ENCODE results near the gene SREBF2.
"Not testable (repeated sequence)": the region's sequence is repeated elsewhere in the genome, so short reads cannot be mapped to it uniquely, and the experiment has no call there.

The SREBF2 gene

DNA sequence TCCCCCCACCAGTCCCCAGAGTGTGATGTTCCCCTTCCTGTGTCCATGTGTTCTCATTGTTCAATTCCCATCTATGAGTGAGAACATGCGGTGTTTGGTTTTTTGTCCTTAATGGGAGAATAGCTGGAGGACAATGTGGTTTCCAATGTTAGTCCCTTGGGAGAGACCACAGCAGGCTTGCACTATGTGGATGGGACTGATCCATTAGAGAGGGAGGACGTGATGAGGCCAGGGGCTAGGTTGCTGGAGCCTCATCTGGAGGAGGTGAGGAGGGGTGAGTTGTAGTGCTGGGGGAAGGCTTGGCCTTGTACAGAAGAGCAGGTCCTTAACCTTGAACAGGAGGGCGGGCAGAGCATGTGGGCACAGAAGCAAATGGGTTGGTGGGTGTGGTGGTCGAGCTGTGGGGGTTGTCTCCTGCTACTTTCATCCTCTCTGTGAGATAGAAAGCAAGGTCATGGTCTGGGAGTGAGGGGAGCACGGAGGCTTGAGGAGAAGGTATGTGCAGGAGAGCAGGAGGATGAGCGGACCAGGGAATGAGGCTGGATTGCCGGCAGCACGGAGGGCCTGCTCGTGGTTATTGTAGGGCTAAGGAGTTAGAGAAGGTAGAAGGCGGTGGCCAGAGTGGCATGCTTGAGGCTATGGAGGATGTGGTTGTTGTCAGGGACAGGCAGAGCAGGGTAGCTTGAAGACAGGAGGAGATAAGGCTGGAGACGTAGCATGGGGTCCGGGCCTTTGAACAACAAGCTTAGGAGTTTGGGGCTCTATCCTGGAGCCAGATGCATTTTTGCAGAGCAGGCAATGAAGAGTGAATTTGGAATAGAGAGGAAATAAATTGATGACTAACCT is 11.2 kb upstream of the SREBF2 start:
- no peak for DNase-seq

- peak in 2 of 58 donors; percentile 37 to 40 for DNase-seq
Measured at GRCh38 chr22:41822317-41823057, 10.4 kb upstream of the SREBF2 start.

- no peak for DNase-seq
Measured at GRCh38 chr22:41823797-41824196, 9.1 kb upstream of the SREBF2 start.

GRCh38 chr22:41825376-41825775 is 7.5 kb upstream of the SREBF2 start:
- no peak for DNase-seq

GRCh38 chr22:41826021-41826420 is 6.9 kb upstream of the SREBF2 start:
- DNase-seq: no peak

GRCh38 chr22:41826430-41827383 is 6.2 kb upstream of the SREBF2 start:
- no peak for DNase-seq

GRCh38 chr22:41827671-41828070 is 5.2 kb upstream of the SREBF2 start:
- DNase-seq: peak in 4 of 58 donors; percentile 8 to 23 (median 18)

DNA sequence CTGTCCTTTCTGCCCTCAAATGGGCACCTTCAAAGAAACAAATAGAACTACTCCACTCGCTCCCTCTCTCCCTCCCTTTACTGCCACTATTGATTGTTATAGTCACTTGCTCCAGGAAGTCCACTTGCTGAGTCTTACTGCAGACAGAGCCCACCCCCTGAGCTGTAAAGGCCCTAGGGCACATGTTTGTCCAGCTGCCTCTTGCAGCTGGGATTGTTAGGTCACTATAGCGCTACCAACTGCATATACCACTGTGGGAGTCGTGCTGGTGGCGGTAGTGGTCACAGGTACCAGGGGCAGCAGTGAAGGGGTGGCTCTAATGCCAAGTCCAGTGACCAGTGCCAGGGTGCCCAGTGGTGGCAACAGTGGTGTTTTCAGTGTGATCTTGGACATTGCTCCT is 4.4 kb upstream of the SREBF2 start:
- DNase-seq: no peak

DNA sequence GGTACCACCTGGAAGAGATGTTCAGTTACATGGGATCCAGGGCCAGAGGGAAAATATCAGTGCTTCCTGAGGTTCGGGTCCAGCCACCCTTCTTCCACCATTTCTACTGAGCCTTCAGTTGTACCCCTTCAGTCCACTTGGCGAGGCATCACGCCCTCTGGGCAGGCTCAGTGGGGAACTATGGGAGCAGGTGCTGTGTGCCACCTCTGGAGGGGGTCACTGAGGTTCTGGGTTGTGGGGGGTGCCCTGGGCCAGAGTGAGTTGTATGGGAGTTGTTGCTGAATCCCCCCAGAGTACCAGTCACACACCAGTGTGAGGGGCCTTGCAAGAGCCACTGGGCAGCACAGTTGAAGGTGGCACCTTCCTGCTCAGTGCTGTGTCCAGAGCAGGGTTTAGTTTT is 2.7 kb upstream of the SREBF2 start:
- DNase-seq: no peak

DNA sequence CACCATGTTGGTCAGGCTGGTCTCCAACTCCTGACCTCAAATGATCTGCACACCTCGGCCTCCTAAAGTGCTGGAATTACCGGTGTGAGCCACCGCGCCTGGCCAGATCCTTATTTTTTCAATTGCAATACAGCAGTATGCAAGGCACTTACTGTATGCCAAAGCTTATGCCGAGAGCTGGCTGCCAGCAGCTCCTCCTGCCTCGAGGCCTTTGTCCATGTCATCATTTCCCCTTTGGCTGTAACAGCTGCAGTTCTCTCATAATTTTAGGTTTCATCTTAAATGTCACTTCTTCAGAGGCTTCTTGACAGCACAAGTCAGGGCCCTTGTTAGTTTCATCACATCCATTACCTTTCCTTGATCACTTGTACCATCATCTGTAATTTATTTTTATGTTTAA is 1.5 kb upstream of the SREBF2 start:
- no peak for DNase-seq

DNA sequence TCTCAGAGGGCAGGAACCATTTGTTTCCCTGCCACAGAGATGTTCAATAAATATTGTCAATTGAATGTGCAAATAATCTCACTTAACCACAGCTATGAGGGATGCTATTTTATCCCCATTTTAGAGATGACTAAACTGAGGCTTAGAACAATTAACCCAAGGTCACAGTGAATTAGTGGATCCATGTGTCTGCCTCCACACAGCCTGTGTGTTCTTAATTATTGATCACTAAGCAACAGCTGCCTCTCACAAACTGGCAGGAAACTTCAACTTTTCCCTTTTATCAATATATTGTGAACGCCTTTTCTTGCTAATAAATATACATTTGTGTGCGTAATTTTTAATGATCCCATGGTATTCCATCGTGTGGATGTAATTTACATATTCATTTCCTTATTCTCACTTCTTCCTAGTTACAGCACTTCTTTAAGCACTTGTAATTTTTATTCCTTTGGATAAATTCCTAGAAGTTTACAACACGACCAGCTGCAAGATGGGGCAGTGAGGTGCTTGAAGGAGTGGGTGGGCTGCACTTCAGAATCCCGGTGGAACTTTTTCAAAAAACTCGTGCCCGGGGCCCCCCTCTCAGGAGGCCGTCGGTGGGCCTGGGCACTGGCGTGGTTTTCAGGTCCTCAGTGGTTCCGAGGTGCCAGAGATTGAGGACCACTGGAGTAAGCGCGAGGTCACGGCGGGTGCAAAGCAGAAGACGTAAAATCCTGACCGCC is 915 bp upstream of the SREBF2 start:
- DNase-seq: peak in 1 of 58 donors; percentile 62

GRCh38 chr22:41833369-41834004 is 582 bp downstream of the SREBF2 start:
- peak in 42 of 58 donors; percentile 18 to 69 (median 42) for DNase-seq

DNA sequence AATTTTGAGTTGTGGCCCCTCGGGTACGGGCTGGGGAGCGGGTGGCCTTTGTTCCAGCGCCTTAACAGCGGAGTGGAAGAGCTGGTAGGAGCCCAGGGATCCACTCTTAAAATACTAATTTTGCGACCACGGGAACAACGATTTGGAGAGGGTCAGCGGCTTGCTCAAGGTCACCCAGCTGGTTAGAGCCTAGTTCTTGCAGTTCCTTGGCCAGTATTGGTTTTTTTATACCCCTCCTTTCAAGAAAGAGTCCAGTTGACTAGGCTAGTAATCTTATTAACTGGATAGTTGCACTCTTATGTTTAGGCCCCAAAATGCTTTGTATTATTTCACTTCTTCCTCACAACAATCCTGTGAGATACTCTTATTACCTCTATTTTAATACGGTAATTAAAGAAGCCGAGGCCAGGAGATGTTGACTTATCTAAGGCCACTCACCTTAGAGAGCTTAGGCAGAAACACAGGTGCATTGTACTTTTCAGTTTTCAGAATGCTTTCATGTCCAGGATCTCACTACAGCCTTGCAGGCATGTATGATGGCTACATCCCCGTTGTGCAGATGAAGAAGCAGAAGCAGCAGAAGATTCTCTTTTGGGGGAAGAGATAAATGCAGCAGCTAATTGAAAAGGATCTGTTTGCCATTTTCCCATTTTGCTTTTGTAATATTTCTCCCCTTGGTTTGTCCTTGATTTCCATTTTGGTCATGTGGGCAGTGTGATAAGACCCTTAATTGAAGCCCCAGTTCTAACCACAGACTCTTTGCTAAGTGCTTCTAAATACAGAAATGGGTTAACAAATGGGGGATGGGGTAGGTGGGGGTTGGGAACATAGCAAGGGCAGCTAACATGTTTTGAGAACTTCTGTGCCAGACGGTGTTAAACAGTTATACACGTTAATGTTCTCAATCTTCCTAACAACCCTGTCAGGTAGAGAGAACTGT is 1.4 kb downstream of the SREBF2 start:
- DNase-seq: no peak

- not testable (repeated sequence) for DNase-seq
Measured at GRCh38 chr22:41835462-41835861, 2.6 kb downstream of the SREBF2 start.

DNA sequence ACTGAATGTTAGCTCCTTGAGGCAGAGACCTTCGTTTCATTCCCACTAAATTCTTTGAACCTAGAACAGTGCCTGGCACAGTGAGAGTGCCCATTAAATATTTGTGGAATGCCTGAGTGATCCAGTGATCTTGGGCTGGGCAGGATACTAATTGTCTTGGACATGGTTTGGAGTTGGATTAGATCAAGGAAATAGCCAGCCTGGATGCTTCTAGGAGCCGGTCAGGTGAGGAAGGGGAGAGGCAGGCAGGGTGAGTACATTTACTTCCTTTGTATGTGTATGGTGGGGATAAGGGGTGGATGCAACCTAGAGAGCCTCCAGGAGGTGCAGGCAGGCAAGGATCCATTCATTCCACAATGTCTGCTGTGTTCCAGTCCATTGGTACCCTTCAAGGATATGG is 3.6 kb downstream of the SREBF2 start:
- DNase-seq: no peak

DNA sequence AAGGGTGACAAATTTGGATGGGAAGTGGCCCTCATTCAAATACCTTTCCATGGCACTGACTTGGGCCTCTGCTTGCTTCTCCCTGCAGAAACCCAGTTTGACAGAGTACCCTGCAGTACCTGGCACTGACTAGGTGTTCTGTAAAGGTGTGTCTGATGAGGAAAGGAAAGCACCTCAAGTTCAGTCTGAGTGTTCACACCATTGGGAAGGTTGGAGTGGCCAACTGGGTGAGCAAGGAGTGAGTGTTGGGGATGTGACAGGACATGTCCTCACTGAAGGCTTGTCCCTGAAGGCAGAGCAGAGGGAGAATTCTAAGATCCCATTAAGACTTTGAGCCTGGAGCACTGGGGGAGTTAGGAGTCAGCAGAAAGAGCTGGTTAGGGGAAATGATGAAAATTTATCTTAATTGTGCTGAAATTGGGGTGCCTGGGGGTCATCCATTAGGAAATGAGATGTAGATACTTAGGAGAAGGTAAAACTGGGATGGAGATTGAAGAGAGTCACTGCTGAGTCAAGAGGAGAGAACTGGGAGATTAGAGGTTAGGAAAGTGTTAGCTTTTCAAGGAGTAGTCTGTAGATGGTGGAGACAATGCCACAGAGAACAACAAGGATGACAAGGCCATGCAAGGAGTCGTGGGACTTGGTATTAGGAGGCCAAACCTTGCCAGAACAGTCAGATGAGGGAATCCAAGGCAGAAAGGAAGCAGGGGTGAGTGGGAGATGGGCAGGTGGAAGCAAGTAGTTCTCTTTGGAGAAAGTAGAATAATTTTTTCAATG is 6.1 kb downstream of the SREBF2 start:
- no peak for DNase-seq

DNA sequence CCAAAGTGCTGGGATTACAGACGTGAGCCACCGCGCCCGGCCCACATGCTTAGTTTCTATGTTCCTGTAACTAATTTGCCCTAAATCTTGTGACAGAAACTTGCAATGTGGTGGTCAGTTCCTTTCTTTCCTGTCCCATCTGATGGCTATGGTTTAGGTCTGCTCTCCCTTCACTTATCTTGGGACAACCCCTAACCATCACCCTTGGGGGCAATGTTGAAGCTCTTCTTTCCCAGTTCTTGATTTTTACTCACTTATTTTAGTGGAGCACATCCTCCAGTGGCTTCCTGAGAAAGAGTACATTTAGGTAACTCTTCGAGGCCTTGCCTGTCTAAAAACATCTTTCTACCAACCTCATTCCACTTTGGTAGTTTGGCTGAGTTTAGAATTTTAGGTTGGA is 7.3 kb downstream of the SREBF2 start:
- DNase-seq: no peak

DNA sequence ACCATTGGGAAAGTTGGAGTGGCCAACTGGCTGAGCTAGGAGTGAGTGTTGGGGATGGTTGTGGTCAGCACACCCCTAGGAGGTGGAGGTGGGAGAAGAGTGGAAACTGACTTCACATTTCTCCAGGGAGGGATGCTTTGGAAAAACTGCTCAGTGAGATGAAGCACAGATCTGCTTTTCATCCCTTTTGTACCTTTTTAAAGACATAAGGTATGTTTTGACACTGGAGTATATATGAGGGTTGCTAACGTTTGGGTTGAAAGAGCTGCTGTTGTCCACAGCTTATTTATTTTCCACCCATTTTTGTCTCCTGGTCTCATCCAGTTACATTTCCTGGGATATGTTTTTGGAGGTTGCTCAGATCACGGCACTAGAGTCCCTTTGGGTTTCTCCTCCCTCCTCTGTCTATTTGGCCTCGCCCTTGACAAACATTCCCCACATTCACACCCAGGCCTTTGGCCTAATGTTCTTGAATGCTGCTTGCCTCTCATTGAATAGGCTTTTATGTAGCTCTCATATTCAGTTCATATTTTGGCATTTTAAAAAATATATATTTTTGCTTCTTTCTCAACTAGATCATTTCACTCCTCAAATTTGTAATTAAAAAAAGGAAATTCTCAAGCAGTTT is 8.3 kb downstream of the SREBF2 start:
- DNase-seq: no peak

All from anterior cingulate cortex (tissue), 58 donors.